ENCODE data around the gene COL5A3.

The COL5A3 gene

GRCh38 chr19:9966024-9966423 is 44.3 kb downstream of the COL5A3 start:
- TF ChIP-seq EZH2 (IDR thresholded peaks at IDR 0.05; ENCODE audit: borderline replicate concordance, low read depth, low read length, severe bottlenecking) (no peak), CTCF (IDR thresholded peaks at IDR 0.05; ENCODE audit: borderline replicate concordance, extremely low read depth, low read length, poor library complexity, severe bottlenecking) (no peak)
- no peak for ATAC-seq (ENCODE audit: insufficient read depth, low read depth)
- no peak overlapping the region for H3K4me3 ChIP-seq (ENCODE audit: low read depth in 1 of 2, low read length in 2 of 2)

DNA sequence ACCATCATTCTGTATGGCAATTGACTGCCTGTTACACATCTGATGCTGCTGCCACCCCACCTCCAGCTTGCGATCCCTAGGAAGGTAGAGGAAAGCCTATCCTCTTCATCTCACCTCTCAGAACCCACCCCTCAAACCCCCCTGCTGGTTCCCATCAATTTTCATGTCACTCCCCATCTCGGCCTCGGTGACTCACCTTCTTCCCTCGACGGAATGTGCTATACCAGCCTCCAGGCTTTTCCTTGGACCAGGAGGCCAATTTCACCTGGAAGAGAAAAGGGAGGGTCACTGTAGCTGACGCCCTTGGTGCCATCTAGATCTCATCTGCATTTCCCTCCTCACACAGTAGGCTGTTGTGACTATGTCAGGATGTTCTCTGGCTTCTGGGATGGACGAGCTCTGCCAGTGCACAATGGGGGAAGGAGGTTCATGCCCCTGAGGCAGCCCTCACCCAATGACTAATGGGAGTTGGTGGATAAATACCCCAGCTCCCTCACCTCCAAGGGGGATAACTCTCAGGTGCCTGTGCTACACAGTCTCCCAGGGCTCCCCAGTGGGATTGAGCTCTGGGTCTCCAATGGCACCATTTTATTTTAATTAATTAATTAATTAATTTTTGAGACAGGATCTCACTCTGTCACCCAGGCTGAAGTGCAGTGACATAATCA is 47.5 kb downstream of the COL5A3 start:
- H3K36me3 ChIP-seq (ENCODE audit: insufficient read depth, low read length) = no peaks in the 10 kb centered on the region
- H3K27me3 ChIP-seq (ENCODE audit: insufficient read depth, low read length, poor library complexity) = no peaks in the 10 kb centered on the region
- no peak overlapping the region for H3K27ac ChIP-seq (ENCODE audit: low read length)
- H3K4me1 ChIP-seq (ENCODE audit: insufficient read depth, low read length) = no peaks in the 10 kb centered on the region
- no peak for DNase-seq
- no peak for ATAC-seq (ENCODE audit: insufficient read depth, low read depth)
- no peak overlapping the region for H3K4me2 ChIP-seq (ENCODE audit: insufficient read depth, low read length)
- H4K20me1 ChIP-seq (ENCODE audit: insufficient read depth, low read length) = no peaks in the 10 kb centered on the region
- H2AFZ ChIP-seq (ENCODE audit: low read depth, low read length) = no peak overlapping the region
- no peaks in the 10 kb centered on the region for H3K9me3 ChIP-seq (ENCODE audit: insufficient read depth, low read length, severe bottlenecking)
- H3K4me3 ChIP-seq (ENCODE audit: low read depth in 1 of 2, low read length in 2 of 2) = no peak overlapping the region
- no peaks in the 10 kb centered on the region for H3K79me2 ChIP-seq (ENCODE audit: insufficient read depth, low read length)
- no peak for TF ChIP-seq EZH2 (IDR thresholded peaks at IDR 0.05; ENCODE audit: borderline replicate concordance, low read depth, low read length, severe bottlenecking)
- TF ChIP-seq CTCF (IDR thresholded peaks at IDR 0.05; ENCODE audit: borderline replicate concordance, extremely low read depth, low read length, poor library complexity, severe bottlenecking) = no peak
- no peak overlapping the region for H3K9ac ChIP-seq (ENCODE audit: low read depth, low read length)

More at GRCh38 chr19:9966024-9966423, 44.3 kb downstream of the COL5A3 start:
- H2AFZ ChIP-seq (ENCODE audit: low read depth, low read length) = no peak overlapping the region
- H3K27ac ChIP-seq (ENCODE audit: low read length) = no peak overlapping the region
- no peaks in the 10 kb centered on the region for H3K27me3 ChIP-seq (ENCODE audit: insufficient read depth, low read length, poor library complexity)
- no peaks in the 10 kb centered on the region for H3K36me3 ChIP-seq (ENCODE audit: insufficient read depth, low read length)
- H3K9me3 ChIP-seq (ENCODE audit: insufficient read depth, low read length, severe bottlenecking) = no peaks in the 10 kb centered on the region
- no peaks in the 10 kb centered on the region for H3K4me1 ChIP-seq (ENCODE audit: insufficient read depth, low read length)
- no peaks in the 10 kb centered on the region for H3K79me2 ChIP-seq (ENCODE audit: insufficient read depth, low read length)
- H3K4me2 ChIP-seq (ENCODE audit: insufficient read depth, low read length) = no peak overlapping the region
- DNase-seq = no peak
- no peaks in the 10 kb centered on the region for H4K20me1 ChIP-seq (ENCODE audit: insufficient read depth, low read length)
- no peak overlapping the region for H3K9ac ChIP-seq (ENCODE audit: low read depth, low read length)

DNA sequence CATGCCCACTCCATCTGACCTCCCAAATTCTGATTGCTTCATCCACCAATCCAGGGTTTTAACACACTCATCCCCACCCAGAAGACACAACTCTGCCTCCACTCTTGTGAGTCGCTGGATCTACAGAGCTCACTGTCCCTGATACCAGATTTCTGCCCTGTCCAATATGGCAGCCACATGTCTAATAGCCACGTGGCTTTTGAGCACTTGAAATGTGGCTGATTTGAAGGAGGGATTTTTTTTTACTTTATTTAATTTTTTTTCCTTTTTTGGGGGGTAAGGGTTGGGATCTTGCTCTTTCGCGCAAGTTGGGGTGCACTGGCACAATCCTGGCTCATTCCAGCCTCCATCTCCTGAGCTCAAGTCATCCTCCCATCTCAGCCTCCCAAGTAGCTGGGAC is 49.2 kb downstream of the COL5A3 start:
- H3K9ac ChIP-seq (ENCODE audit: low read depth, low read length) = no peak overlapping the region
- ATAC-seq (ENCODE audit: insufficient read depth, low read depth) (no peak), DNase-seq (no peak)
- H3K4me2 ChIP-seq (ENCODE audit: insufficient read depth, low read length) = no peak overlapping the region
- no peak overlapping the region for H2AFZ ChIP-seq (ENCODE audit: low read depth, low read length)
- H3K9me3 ChIP-seq (ENCODE audit: insufficient read depth, low read length, severe bottlenecking) = no peaks in the 10 kb centered on the region
- H3K79me2 ChIP-seq (ENCODE audit: insufficient read depth, low read length) = no peaks in the 10 kb centered on the region
- no peaks in the 10 kb centered on the region for H4K20me1 ChIP-seq (ENCODE audit: insufficient read depth, low read length)
- TF ChIP-seq EZH2 (IDR thresholded peaks at IDR 0.05; ENCODE audit: borderline replicate concordance, low read depth, low read length, severe bottlenecking) (no peak), CTCF (IDR thresholded peaks at IDR 0.05; ENCODE audit: borderline replicate concordance, extremely low read depth, low read length, poor library complexity, severe bottlenecking) (no peak)
- no peaks in the 10 kb centered on the region for H3K4me1 ChIP-seq (ENCODE audit: insufficient read depth, low read length)
- H3K27ac ChIP-seq (ENCODE audit: low read length) = no peak overlapping the region
- no peaks in the 10 kb centered on the region for H3K36me3 ChIP-seq (ENCODE audit: insufficient read depth, low read length)
- H3K27me3 ChIP-seq (ENCODE audit: insufficient read depth, low read length, poor library complexity) = no peaks in the 10 kb centered on the region
- H3K4me3 ChIP-seq (ENCODE audit: low read depth in 1 of 2, low read length in 2 of 2) = no peak overlapping the region

Measured in DND-41 (cell line).